GM12865 (cell line): Measurements from ENCODE around the gene SIAH2.
"Not testable (repeated sequence)": the region's sequence is repeated elsewhere in the genome, so short reads cannot be mapped to it uniquely, and the experiment has no call there.

Experiments used
- DNase-seq: peaks from one replicate; pipeline ENCODE4 v3.0.0; 2010; ENCODE audit warnings: low read depth
- H3K4me3 ChIP-seq: 2 replicates; pipeline ENCODE4 v1.5.1; 2011; ENCODE audit warnings: mild to moderate bottlenecking, low read depth, low read length, control low read depth
- CTCF ChIP-seq: IDR thresholded peaks from 2 replicates; pipeline ENCODE4 v1.5.1; 2011; ENCODE audit warnings: low read length, control low read depth, low read depth, inconsistent platforms; ENCODE audit not compliant: insufficient read depth; ENCODE audit errors: missing control alignments

The SIAH2 gene

GRCh38 chr3:150800722-150801121 is 37.8 kb upstream of the SIAH2 start:
- TF ChIP-seq CTCF, result no peak
- DNase-seq, result no peak
- H3K4me3 ChIP-seq, result no peak overlapping the region

DNA sequence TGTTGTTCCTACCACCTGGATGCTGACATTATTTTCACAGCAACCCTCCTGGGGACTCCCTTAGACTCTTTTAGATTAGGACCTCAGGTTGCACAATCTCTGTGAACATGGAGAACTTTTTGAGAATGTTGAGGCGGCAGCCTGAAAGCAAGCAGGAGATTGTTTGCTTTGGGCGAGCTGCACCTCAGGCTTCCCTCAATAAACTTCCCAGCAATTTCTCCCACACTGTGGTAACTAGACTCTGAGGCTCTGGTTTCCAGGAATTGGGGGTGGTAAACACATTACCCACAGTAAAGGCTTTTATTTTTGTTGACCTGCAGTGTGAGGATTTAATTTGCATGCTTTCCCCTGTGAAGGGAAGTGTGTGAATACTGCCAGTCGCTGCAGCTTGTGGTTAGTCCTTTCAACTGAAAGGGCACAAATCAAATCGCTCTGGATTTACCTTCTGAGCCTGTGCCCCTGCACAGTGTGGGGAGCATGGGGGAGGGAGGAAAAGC is 35.2 kb upstream of the SIAH2 start:
- no peak overlapping the region for H3K4me3 ChIP-seq
- no peak for TF ChIP-seq CTCF
- peak; percentile 27 for DNase-seq

- H3K4me3 ChIP-seq, result no peak overlapping the region
- no peak for DNase-seq
- no peak for TF ChIP-seq CTCF
Observed at GRCh38 chr3:150797155-150797554, 34.2 kb upstream of the SIAH2 start.

GRCh38 chr3:150796527-150796926 is 33.6 kb upstream of the SIAH2 start:
- not testable (repeated sequence) for H3K4me3 ChIP-seq, DNase-seq

DNA sequence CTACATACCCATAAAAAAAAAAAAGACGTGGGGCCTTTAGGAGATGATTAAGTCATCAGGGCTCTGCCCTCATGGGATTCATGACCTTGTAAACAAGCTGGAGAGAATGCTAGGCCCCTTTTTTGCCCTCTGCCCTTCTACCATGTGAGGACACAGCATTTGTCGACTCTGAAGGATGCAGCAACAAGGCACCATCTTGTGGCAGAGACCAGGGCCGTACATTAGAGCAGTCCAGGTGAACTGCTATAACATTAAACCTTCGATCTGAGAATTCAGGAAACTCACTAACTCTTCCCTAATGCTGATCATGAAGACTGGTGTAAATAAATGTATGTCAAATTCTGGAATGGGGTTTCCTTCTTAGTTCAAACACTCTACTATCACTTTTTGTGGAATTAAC is 30.7 kb upstream of the SIAH2 start:
- DNase-seq, result no peak
- no peak overlapping the region for H3K4me3 ChIP-seq
- no peak for TF ChIP-seq CTCF

DNA sequence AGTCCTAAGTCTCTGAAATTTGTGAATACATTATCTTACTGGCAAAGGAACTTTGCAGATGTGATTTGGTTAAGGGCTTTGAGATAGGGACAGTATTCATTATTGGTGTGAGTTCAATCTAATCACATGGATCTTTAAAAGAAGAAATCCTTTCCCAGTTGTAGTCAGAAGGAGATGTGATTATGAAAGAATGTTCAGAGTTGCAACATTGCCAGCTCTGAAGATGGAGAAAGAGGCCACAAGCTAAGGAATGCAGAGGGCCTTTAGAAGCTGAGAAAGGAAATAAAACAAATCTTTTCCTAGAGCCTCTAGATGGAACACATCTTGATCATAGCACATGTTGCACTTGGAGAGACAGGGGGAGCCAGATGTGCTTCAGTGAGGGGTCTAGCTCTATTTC is 27.7 kb upstream of the SIAH2 start:
- no peak for DNase-seq

GRCh38 chr3:150789451-150789850 is 26.5 kb upstream of the SIAH2 start:
- DNase-seq, result no peak
- no peak for TF ChIP-seq CTCF

More for the DNA sequence above, 27.7 kb upstream of the SIAH2 start:
- no peak overlapping the region for H3K4me3 ChIP-seq
- no peak for TF ChIP-seq CTCF

More at GRCh38 chr3:150789451-150789850, 26.5 kb upstream of the SIAH2 start:
- H3K4me3 ChIP-seq, result no peak overlapping the region
